ENCODE measurements around the gene GPR17. TPM values are rescaled to one million over a fixed set of nuclear protein-coding genes. Genes with fewer than 3 reads are reported as not detected.

Gene GPR17
- total RNA-seq, 4 donors from 2014 or later, result not detected

GRCh38 chr2:127626917-127627739, 18.8 kb upstream of the GPR17 start:
- DNase-seq (ENCODE audit: low spot score), result no peak
- TF ChIP-seq CTCF (IDR thresholded peaks at IDR 0.05), result no peak
- no peak for ATAC-seq (ENCODE audit: low FRiP score)

GRCh38 chr2:127627740-127628571, 18.0 kb upstream of the GPR17 start:
- ATAC-seq (ENCODE audit: low FRiP score) (no peak), DNase-seq (ENCODE audit: low spot score) (no peak)
- no peak for TF ChIP-seq CTCF (IDR thresholded peaks at IDR 0.05)

- ATAC-seq (ENCODE audit: low FRiP score), result no peak
- TF ChIP-seq CTCF (IDR thresholded peaks at IDR 0.05), result no peak
- DNase-seq (ENCODE audit: low spot score), result no peak
These were observed 17.0 kb upstream of the GPR17 start for GRCh38 chr2:127628767-127629614.

DNA sequence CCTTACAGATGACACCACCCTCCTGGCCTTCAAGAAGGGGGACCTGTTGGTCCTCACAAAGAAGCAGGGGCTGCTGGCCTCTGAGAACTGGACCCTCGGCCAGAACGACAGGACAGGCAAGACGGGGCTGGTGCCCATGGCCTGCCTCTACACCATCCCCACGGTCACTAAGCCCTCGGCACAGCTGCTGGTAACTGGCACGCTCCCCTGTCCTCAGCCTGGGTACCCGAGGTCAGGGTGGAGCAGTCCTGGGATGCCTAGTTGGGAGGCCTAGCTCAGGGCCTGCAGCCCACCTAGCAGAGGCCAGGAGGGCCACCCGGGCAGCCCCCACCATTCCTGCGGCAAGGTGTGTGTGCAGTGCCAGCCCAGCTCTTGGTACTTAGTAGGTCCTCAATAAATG, 16.3 kb upstream of the GPR17 start:
- DNase-seq (ENCODE audit: low spot score) (no peak), ATAC-seq (ENCODE audit: low FRiP score) (no peak)
- TF ChIP-seq CTCF (IDR thresholded peaks at IDR 0.05), result no peak

- DNase-seq (ENCODE audit: low spot score), result no peak
- no peak for TF ChIP-seq CTCF (IDR thresholded peaks at IDR 0.05)
- ATAC-seq (ENCODE audit: low FRiP score), result no peak
These were observed 15.7 kb upstream of the GPR17 start for GRCh38 chr2:127630096-127630863.

DNA sequence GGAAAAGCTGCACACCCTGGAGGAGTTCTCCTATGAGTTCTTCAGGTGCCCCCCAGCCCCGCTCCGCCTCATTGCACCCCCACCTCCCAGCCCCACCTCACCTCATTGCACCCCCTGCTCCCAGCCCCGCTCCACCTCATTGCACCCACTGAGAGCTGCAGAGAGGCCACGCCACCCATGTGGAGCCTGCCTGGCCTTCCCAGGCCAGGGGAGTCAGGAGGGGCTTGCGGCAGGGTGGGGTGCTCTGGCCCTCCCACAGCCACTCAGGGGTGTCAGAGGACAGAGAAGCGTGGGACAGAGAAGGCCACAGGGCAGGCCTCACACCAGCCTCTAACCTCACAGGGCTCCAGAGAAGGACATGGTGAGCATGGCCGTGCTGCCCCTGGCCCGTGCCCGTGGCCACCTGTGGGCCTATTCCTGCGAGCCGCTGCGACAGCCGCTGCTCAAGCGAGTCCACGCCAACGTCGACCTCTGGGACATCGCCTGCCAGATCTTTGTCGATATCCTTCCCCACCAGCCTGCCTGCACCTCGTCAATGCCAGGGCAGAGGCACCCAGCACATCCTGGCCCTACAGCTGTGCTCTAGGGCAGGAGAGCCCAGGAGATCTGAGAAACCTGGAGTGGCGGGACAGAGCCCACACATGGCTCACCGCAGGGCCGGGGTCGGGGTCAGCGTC, 15.0 kb upstream of the GPR17 start:
- no peak for DNase-seq (ENCODE audit: low spot score)
- no peak for ATAC-seq (ENCODE audit: low FRiP score)
- no peak for TF ChIP-seq CTCF (IDR thresholded peaks at IDR 0.05)

Data from omental fat pad (tissue), 4 donors.